HepG2 (cell line): ENCODE results near the gene ADAM10. TPM values are rescaled to one million over a fixed set of nuclear protein-coding genes. Genes with fewer than 3 reads are reported as not detected.
A peak's percentile ranks its signal among the peaks of the same experiment; 100 is the strongest.

Experiments
- NKX3-1 ChIP-seq: sonication (generic); formaldehyde crosslinking; IDR thresholded peaks from 2 replicates; pipeline ENCODE4 v1.5.0; 2020; ENCODE audit warnings: missing genetic modification reagents
- SOX5 ChIP-seq: IDR thresholded peaks from 2 replicates; pipeline ENCODE4 v1.6.1; 2016; ENCODE audit warnings: borderline replicate concordance
- polyA plus RNA-seq, 8 experiments: library from polyadenylated mRNA; depleted of rRNA in 3 of 8; stranded (reverse) in 7 of 8; unstranded in 1 of 8; fragments of >200 nt; fragmentation: Illumina TruSeq in 4 of 8; extraction: Trizol in 4 of 8; gene quantifications; 2 replicates each; pipeline versions ENCODE4 v1.2.1 to v1.2.3, GENCODE V29; 2011 to 2016; ENCODE audit warnings: low read depth in 4 of 8, missing spikeins in 1 of 8, mixed read lengths in 1 of 8; ENCODE audit not compliant: insufficient read depth in 1 of 8
- total RNA-seq, 5 experiments: library from RNA; depleted of rRNA; stranded (reverse); fragments of >200 nt; fragmentation: Illumina TruSeq; extraction: Trizol; gene quantifications; 2 replicates each; pipeline ENCODE4 v1.2.3, GENCODE V29; 2016; ENCODE audit warnings: low read depth in 1 of 5
- TF ChIP-seq, protein P1 (sequence below): sonication (generic); formaldehyde crosslinking; IDR thresholded peaks from 2 replicates; pipeline ENCODE4 v1.4.0; 2020; ENCODE audit warnings: missing genetic modification reagents, borderline replicate concordance
- TF ChIP-seq, protein P2 (sequence below): IDR thresholded peaks from 2 replicates; pipeline ENCODE4 v1.6.1; 2016; ENCODE audit warnings: low read depth, missing genetic modification reagents, missing compliant biosample characterization
- TF ChIP-seq, protein P3 (sequence below): sonication (generic); formaldehyde crosslinking; IDR thresholded peaks from 2 replicates; pipeline ENCODE4 v1.4.0; 2020; ENCODE audit warnings: mild to moderate bottlenecking, missing genetic modification reagents, borderline replicate concordance
- TF ChIP-seq, protein P4 (sequence below): sonication (generic); formaldehyde crosslinking; conservative IDR thresholded peaks from 2 replicates; pipeline ENCODE4 v1.4.0; 2020; ENCODE audit warnings: mild to moderate bottlenecking, missing genetic modification reagents, moderate library complexity

The ADAM10 gene
- total and polyA plus RNA-seq, 2 of the 13 experiments (the other 11 are each of a cell fraction or from before 2014, with no cell fraction given): 92.7 to 125 TPM

DNA sequence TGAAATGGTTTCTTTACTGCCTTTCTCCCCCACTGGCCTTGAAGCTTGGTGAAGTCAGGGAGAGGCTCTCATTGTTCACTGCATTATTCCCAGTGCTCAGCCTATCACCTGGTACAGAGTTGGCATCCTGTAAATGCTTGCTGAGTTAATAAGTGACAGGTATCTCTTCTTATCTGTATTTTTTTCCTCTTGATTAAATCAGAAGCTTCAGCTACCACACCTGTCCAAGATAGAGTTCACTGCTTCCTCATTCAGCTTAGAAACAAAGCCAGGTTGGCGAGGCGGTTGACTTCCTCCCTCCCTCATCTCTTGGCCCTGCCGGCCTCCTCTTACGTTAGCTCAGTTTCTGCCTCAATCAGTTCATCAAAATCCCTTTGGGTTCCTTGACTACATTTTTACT is 174.9 kb downstream of the ADAM10 start (continued):
- TF ChIP-seq, protein P1, sequence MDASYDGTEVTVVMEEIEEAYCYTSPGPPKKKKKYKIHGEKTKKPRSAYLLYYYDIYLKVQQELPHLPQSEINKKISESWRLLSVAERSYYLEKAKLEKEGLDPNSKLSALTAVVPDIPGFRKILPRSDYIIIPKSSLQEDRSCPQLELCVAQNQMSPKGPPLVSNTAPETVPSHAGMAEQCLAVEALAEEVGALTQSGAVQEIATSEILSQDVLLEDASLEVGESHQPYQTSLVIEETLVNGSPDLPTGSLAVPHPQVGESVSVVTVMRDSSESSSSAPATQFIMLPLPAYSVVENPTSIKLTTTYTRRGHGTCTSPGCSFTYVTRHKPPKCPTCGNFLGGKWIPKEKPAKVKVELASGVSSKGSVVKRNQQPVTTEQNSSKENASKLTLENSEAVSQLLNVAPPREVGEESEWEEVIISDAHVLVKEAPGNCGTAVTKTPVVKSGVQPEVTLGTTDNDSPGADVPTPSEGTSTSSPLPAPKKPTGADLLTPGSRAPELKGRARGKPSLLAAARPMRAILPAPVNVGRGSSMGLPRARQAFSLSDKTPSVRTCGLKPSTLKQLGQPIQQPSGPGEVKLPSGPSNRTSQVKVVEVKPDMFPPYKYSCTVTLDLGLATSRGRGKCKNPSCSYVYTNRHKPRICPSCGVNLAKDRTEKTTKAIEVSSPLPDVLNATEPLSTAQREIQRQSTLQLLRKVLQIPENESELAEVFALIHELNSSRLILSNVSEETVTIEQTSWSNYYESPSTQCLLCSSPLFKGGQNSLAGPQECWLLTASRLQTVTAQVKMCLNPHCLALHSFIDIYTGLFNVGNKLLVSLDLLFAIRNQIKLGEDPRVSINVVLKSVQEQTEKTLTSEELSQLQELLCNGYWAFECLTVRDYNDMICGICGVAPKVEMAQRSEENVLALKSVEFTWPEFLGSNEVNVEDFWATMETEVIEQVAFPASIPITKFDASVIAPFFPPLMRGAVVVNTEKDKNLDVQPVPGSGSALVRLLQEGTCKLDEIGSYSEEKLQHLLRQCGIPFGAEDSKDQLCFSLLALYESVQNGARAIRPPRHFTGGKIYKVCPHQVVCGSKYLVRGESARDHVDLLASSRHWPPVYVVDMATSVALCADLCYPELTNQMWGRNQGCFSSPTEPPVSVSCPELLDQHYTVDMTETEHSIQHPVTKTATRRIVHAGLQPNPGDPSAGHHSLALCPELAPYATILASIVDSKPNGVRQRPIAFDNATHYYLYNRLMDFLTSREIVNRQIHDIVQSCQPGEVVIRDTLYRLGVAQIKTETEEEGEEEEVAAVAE (CRISPR knock-in tag): no peak
- TF ChIP-seq SOX5: peak; percentile 68; the same call in 1 of the 2 replicates
- TF ChIP-seq NKX3-1: no peak
- TF ChIP-seq, protein P2, sequence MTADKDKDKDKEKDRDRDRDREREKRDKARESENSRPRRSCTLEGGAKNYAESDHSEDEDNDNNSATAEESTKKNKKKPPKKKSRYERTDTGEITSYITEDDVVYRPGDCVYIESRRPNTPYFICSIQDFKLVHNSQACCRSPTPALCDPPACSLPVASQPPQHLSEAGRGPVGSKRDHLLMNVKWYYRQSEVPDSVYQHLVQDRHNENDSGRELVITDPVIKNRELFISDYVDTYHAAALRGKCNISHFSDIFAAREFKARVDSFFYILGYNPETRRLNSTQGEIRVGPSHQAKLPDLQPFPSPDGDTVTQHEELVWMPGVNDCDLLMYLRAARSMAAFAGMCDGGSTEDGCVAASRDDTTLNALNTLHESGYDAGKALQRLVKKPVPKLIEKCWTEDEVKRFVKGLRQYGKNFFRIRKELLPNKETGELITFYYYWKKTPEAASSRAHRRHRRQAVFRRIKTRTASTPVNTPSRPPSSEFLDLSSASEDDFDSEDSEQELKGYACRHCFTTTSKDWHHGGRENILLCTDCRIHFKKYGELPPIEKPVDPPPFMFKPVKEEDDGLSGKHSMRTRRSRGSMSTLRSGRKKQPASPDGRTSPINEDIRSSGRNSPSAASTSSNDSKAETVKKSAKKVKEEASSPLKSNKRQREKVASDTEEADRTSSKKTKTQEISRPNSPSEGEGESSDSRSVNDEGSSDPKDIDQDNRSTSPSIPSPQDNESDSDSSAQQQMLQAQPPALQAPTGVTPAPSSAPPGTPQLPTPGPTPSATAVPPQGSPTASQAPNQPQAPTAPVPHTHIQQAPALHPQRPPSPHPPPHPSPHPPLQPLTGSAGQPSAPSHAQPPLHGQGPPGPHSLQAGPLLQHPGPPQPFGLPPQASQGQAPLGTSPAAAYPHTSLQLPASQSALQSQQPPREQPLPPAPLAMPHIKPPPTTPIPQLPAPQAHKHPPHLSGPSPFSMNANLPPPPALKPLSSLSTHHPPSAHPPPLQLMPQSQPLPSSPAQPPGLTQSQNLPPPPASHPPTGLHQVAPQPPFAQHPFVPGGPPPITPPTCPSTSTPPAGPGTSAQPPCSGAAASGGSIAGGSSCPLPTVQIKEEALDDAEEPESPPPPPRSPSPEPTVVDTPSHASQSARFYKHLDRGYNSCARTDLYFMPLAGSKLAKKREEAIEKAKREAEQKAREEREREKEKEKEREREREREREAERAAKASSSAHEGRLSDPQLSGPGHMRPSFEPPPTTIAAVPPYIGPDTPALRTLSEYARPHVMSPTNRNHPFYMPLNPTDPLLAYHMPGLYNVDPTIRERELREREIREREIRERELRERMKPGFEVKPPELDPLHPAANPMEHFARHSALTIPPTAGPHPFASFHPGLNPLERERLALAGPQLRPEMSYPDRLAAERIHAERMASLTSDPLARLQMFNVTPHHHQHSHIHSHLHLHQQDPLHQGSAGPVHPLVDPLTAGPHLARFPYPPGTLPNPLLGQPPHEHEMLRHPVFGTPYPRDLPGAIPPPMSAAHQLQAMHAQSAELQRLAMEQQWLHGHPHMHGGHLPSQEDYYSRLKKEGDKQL (CRISPR knock-in tag): no peak
- TF ChIP-seq, protein P3, sequence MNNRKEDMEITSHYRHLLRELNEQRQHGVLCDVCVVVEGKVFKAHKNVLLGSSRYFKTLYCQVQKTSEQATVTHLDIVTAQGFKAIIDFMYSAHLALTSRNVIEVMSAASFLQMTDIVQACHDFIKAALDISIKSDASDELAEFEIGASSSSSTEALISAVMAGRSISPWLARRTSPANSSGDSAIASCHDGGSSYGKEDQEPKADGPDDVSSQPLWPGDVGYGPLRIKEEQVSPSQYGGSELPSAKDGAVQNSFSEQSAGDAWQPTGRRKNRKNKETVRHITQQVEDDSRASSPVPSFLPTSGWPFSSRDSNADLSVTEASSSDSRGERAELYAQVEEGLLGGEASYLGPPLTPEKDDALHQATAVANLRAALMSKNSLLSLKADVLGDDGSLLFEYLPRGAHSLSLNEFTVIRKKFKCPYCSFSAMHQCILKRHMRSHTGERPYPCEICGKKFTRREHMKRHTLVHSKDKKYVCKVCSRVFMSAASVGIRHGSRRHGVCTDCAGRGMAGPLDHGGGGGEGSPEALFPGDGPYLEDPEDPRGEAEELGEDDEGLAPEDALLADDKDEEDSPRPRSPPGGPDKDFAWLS (CRISPR knock-in tag): no peak
- TF ChIP-seq, protein P4, sequence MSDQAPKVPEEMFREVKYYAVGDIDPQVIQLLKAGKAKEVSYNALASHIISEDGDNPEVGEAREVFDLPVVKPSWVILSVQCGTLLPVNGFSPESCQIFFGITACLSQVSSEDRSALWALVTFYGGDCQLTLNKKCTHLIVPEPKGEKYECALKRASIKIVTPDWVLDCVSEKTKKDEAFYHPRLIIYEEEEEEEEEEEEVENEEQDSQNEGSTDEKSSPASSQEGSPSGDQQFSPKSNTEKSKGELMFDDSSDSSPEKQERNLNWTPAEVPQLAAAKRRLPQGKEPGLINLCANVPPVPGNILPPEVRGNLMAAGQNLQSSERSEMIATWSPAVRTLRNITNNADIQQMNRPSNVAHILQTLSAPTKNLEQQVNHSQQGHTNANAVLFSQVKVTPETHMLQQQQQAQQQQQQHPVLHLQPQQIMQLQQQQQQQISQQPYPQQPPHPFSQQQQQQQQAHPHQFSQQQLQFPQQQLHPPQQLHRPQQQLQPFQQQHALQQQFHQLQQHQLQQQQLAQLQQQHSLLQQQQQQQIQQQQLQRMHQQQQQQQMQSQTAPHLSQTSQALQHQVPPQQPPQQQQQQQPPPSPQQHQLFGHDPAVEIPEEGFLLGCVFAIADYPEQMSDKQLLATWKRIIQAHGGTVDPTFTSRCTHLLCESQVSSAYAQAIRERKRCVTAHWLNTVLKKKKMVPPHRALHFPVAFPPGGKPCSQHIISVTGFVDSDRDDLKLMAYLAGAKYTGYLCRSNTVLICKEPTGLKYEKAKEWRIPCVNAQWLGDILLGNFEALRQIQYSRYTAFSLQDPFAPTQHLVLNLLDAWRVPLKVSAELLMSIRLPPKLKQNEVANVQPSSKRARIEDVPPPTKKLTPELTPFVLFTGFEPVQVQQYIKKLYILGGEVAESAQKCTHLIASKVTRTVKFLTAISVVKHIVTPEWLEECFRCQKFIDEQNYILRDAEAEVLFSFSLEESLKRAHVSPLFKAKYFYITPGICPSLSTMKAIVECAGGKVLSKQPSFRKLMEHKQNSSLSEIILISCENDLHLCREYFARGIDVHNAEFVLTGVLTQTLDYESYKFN (CRISPR knock-in tag): 0 out of 2 replicates have a peak, but pooled peaks have one; percentile 11
